ENCODE measurements around the gene P2RY14.
A peak's percentile ranks its signal among the peaks of the same experiment; 100 is the strongest.
"Not testable (repeated sequence)": the region's sequence is repeated elsewhere in the genome, so short reads cannot be mapped to it uniquely, and the experiment has no call there.

The P2RY14 gene

DNA sequence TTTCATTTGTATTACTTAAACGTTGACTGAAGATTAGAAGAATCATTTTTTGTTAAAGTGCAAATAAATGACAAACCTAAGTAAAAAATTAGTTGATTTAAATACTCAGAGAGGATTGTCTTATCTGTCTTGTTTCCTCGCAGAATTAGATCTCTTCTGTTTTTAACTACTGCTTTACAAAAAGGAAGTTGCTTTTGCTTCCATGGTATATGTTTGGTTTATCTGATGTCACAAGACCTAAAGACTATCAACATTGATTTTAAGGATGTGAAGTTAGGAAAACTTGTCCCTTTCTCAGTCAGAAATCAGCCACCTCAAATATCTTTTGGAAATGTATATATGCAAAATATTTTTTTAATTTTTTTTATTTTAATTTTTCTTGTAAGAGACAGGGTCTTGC is 104.0 kb downstream of the P2RY14 start:
- no peak for DNase-seq

DNA sequence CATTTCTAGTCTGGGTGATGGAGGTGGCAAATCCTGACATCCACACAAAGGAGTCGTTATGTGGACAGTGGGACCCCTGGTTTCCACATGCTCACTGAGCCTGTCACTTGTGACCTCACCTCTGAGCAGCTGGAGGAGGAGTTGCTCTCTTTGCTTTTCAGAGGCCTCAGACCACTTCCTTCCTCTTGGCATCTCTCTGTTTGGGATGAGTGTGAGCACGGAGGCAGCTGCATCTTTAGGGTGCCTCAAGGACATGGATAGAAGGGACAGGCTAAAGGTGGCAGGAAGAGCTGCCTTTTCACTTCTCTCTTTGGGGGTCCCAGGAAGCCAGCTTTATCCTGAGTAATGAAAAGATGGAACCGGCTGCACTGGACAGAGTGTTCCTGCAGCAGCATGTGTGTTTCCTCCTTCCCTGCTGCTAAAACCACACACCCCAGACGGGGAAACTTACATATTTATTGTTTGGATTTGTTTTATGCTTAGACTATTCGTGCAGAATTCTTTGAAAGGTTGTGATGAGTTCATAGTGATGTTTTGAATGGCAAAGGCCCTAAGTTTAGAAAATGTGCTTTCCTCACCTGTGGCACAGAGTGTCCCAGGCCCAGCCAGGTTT is 107.1 kb downstream of the P2RY14 start:
- no peak for DNase-seq

GRCh38 chr3:151169948-151170679 is 108.2 kb downstream of the P2RY14 start:
- DNase-seq: not testable (repeated sequence)

DNA sequence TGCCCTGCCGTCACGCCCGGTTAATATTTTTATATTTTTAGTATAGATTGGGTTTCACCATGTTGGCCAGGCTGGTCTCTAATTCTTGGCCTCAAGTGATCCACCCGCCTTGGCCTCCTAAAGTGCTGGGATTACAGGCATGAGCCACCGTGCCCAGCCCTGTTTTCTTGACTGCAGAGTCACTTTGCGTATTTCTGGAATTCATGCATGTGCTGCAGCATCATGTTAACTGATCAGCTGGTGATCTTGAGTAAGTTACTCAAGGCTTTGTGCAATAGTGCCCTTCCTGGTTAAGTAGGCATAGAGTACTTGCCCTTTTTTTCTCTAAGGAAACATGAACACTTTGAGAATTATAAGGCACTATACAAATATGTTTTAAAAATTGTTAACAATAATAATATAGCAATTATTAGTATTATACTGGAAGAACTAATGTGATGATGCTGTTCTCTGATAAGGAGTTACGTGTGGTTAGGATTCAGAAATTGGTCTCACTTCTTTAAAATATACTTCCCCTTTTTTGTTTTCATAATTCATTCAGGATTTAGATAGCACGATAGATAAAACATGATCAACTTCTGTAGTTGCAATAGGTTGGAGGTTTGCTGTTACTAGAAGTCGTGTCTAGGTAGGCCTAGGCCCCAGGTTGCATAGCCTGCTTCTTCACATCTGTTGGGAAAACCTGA is 108.9 kb downstream of the P2RY14 start:
- DNase-seq: no peak

- peak; percentile 71 for DNase-seq
These were observed 109.9 kb downstream of the P2RY14 start for GRCh38 chr3:151168269-151169094.

- no peak for DNase-seq
These were observed 112.2 kb downstream of the P2RY14 start for GRCh38 chr3:151166161-151166560.

DNA sequence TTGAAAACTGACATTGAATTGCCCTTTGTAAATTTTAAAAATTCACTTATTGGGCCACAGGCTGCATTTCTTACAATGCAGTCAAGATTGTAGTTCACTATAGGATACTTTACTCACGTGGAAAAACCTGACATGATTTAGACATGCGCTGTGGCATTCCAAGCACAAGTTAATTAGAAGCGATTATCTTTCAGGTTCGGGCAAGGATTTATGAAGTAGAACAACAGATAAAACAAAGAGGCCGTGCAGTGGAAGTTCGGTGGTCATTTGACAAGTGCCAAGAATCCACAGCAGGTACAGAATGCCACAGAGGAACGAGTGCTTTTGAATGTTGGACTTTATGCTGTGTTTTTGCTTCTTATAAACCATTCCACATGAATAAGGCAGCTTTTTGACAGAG is 113.1 kb downstream of the P2RY14 start:
- no peak for DNase-seq
